Hepatocyte (in vitro differentiated cells): ENCODE measurements around the gene TNIP3. TPM values are rescaled to one million over a fixed set of nuclear protein-coding genes. Genes with fewer than 3 reads are reported as not detected.
A peak's percentile ranks its signal among the peaks of the same experiment; 100 is the strongest.

ENCODE experiments used
- DNase-seq: peaks from one replicate; pipeline ENCODE4 v3.0.0-alpha.2; 2016; ENCODE audit warnings: low spot score
- H2AFZ ChIP-seq: fragments of 200-600 bp; sonication (generic); 2 replicates; pipeline ENCODE4 v1.6.0; 2016; ENCODE audit warnings: antibody characterized with exemption, mild to moderate bottlenecking
- H3K27ac ChIP-seq: fragments of 200-600 bp; sonication (generic); 2 replicates; pipeline ENCODE4 v1.5.1; 2016; ENCODE audit warnings: mild to moderate bottlenecking
- H3K27me3 ChIP-seq: fragments of 200-600 bp; sonication (generic); 2 replicates; pipeline ENCODE4 v1.6.1; 2016
- H3K36me3 ChIP-seq: fragments of 200-600 bp; sonication (generic); replicated peaks from 2 replicates; pipeline ENCODE4 v1.5.1; 2016; ENCODE audit warnings: low read depth; ENCODE audit not compliant: insufficient read depth
- H3K4me1 ChIP-seq: fragments of 200-600 bp; sonication (generic); 2 replicates; pipeline ENCODE4 v1.5.1; 2016; ENCODE audit warnings: mild to moderate bottlenecking, moderate library complexity; ENCODE audit not compliant: insufficient read depth
- H3K4me2 ChIP-seq: fragments of 200-600 bp; sonication (generic); 2 replicates; pipeline ENCODE4 v1.6.0; 2016
- H3K4me3 ChIP-seq: fragments of 200-600 bp; sonication (generic); 2 replicates; pipeline ENCODE4 v1.5.1; 2016; ENCODE audit warnings: mild to moderate bottlenecking
- H3K79me2 ChIP-seq: fragments of 200-600 bp; sonication (generic); 2 replicates; pipeline ENCODE4 v1.6.0; 2017; ENCODE audit warnings: mild to moderate bottlenecking
- H3K9me2 ChIP-seq: fragments of 200-600 bp; sonication (generic); replicated peaks from 2 replicates; pipeline ENCODE4 v1.6.0; 2017; ENCODE audit warnings: mild to moderate bottlenecking; ENCODE audit not compliant: insufficient read depth
- H3K9me3 ChIP-seq: fragments of 200-600 bp; sonication (generic); 2 replicates; pipeline ENCODE4 v1.5.1; 2016; ENCODE audit warnings: low read depth, mild to moderate bottlenecking
- H4K20me1 ChIP-seq: fragments of 200-600 bp; sonication (generic); 2 replicates; pipeline ENCODE4 v1.6.0; 2016; ENCODE audit warnings: mild to moderate bottlenecking; ENCODE audit not compliant: insufficient read depth, poor library complexity, severe bottlenecking
- EZH2 ChIP-seq: fragments of 200-600 bp; sonication (generic); IDR thresholded peaks from 2 replicates; pipeline ENCODE4 v1.6.1; 2016; ENCODE audit warnings: antibody characterized with exemption, mild to moderate bottlenecking, borderline replicate concordance
- EZH2phosphoT487 ChIP-seq: fragments of 200-600 bp; sonication (generic); IDR thresholded peaks from one replicate; pipeline ENCODE4 v1.6.1; 2018; ENCODE audit warnings: antibody characterized with exemption, mild to moderate bottlenecking, low read depth, moderate library complexity; ENCODE audit not compliant: unreplicated experiment, severe bottlenecking
- WGBS: methylation state at CpG from one replicate; pipeline ENCODE4 v1.1.6; 2016; ENCODE audit warnings: low lambda C conversion rate; ENCODE audit errors: missing lambda C conversion rate; 5-methylcytosine and 5-hydroxymethylcytosine counted together
- polyA plus RNA-seq: library from polyadenylated mRNA; unstranded; fragments of >200 nt; fragmentation: Nextera tagmentation; extraction: Ambion mirVana; gene quantifications from 2 replicates; pipeline ENCODE4 v1.2.1, GENCODE V29; 2016
- total RNA-seq: library from RNA; depleted of rRNA; stranded (reverse); fragments of >200 nt; gene quantifications from 2 replicates; pipeline ENCODE4 v1.2.3, GENCODE V29; 2014
- TF ChIP-seq, protein P1 (sequence below): fragments of 200-600 bp; sonication (generic); IDR thresholded peaks from 2 replicates; pipeline ENCODE4 v1.5.1; 2016; ENCODE audit warnings: antibody characterized with exemption, mild to moderate bottlenecking; ENCODE audit not compliant: poor library complexity

Gene TNIP3
- total and polyA plus RNA-seq, 2 experiments from 2014 or later = 0.53 to 0.63 TPM

DNA sequence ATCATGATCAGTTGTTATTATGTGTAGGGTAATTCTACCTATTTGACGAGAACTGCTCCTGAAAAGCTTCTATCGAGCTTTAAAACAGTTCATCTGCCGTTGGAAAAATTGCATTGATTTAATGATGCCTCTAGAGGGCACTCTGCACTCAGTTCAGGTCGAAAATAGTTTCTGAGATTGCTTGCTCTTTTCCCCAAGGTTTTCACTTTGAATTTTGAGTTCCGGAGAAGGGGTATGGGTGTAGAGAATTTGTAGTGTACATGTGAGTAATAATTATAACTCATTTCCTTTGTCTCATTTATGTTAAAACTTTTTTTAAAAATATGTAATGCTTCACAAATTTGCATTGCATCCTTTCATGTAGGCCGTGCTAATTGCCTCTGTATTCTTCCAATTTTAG, 28.4 kb upstream of the TNIP3 start:
- H3K9me2 ChIP-seq = no peaks in the 10 kb centered on the region
- H3K27ac ChIP-seq = no peak overlapping the region
- no peaks in the 10 kb centered on the region for H3K4me1 ChIP-seq
- no peak overlapping the region for H2AFZ ChIP-seq
- DNase-seq = peak; percentile 64
- H3K27me3 ChIP-seq = no peaks in the 10 kb centered on the region
- no peaks in the 10 kb centered on the region for H4K20me1 ChIP-seq
- H3K79me2 ChIP-seq = no peaks in the 10 kb centered on the region
- 30% methylated on average over 6 of the region's 6 CpGs for WGBS
- no peak overlapping the region for H3K4me3 ChIP-seq
- no peaks in the 10 kb centered on the region for H3K9me3 ChIP-seq
- no peak for TF ChIP-seq EZH2phosphoT487
- TF ChIP-seq, protein P1, sequence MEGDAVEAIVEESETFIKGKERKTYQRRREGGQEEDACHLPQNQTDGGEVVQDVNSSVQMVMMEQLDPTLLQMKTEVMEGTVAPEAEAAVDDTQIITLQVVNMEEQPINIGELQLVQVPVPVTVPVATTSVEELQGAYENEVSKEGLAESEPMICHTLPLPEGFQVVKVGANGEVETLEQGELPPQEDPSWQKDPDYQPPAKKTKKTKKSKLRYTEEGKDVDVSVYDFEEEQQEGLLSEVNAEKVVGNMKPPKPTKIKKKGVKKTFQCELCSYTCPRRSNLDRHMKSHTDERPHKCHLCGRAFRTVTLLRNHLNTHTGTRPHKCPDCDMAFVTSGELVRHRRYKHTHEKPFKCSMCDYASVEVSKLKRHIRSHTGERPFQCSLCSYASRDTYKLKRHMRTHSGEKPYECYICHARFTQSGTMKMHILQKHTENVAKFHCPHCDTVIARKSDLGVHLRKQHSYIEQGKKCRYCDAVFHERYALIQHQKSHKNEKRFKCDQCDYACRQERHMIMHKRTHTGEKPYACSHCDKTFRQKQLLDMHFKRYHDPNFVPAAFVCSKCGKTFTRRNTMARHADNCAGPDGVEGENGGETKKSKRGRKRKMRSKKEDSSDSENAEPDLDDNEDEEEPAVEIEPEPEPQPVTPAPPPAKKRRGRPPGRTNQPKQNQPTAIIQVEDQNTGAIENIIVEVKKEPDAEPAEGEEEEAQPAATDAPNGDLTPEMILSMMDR = peak; percentile 85
- TF ChIP-seq EZH2 = no peak
- H3K36me3 ChIP-seq = no peaks in the 10 kb centered on the region
- no peak overlapping the region for H3K4me2 ChIP-seq

DNA sequence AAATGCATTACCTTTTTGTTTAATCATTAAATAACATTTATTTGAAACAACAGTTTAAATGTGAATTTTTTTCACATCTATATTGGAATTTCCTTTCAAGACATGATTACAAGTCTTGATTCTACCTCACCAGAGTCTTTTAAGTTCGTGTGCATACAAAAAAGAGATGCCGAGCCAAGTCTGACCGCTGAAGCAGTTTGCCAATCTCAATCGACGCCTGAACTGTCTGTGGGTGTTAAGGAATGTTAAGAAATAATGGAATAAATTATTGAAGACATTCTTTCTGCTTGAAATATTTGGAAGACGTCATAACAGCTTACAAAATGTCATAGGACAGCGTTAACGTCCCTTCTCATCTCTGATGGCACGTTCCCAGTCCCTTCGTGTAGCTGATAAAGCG, 27.9 kb upstream of the TNIP3 start:
- Histone ChIP-seq H3K9me3 (no peaks in the 10 kb centered on the region), H3K9me2 (no peaks in the 10 kb centered on the region), H3K4me1 (no peaks in the 10 kb centered on the region), H3K4me2 (no peak overlapping the region), H2AFZ (no peak overlapping the region), H3K4me3 (no peak overlapping the region), H3K36me3 (no peaks in the 10 kb centered on the region), H3K27me3 (no peaks in the 10 kb centered on the region), H3K79me2 (no peaks in the 10 kb centered on the region), H4K20me1 (no peaks in the 10 kb centered on the region), H3K27ac (no peak overlapping the region)
- TF ChIP-seq EZH2phosphoT487 (no peak), EZH2 (no peak)
- TF ChIP-seq, protein P1 = no peak
- 81% methylated on average over 11 of the region's 11 CpGs for WGBS
- DNase-seq = no peak

DNA sequence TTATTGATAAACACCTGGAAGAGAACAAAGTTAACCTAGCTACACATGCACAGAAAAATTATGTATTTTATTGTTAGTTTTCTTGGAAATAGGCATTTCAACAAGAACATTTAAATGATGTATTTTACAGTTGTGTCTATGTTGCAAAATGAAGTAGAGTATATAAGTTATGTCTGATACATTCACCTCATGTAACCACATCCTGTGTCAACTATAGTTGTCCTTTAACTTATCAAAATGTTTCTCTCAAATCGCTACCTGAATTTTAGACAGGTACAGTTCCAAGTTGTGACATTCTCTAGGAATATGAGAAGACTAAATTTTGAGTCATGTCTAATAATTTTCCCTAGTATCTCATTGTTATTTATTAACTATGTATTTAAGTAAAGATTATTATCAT, 27.2 kb upstream of the TNIP3 start:
- H3K4me3 ChIP-seq = no peak overlapping the region
- H3K4me1 ChIP-seq = no peaks in the 10 kb centered on the region
- no peak overlapping the region for H3K4me2 ChIP-seq
- no peak for DNase-seq
- WGBS = 91% methylated on average over 1 of the region's 1 CpG
- H3K9me3 ChIP-seq = no peaks in the 10 kb centered on the region
- TF ChIP-seq, protein P1 = no peak
- no peaks in the 10 kb centered on the region for H3K36me3 ChIP-seq
- H2AFZ ChIP-seq = no peak overlapping the region
- no peaks in the 10 kb centered on the region for H4K20me1 ChIP-seq
- no peaks in the 10 kb centered on the region for H3K79me2 ChIP-seq
- no peak overlapping the region for H3K27ac ChIP-seq
- no peaks in the 10 kb centered on the region for H3K9me2 ChIP-seq
- H3K27me3 ChIP-seq = no peaks in the 10 kb centered on the region

DNA sequence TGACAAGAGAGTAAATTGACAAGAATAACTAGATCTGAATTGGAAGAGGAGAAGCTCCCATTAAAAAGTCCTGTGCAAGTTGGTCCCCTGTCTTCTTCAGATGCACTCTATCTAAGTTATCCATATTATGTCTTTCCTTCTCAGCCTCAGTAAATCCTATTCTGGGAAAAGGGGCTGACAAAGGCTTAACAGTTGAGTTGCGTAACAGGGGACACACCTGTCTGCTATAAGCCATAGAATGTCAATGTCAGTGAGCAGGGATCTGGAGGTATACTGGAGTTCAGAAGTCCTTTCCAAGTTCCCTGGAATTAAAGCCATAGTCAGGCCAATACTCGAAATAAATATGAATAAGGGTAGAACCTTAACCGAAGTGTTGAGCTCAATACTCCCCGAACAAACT, 26.3 kb upstream of the TNIP3 start:
- peak; percentile 16 for DNase-seq
- TF ChIP-seq EZH2phosphoT487 (no peak), EZH2 (no peak)
- TF ChIP-seq, protein P1 = no peak
- 93% methylated on average over 4 of the region's 4 CpGs for WGBS
- H3K9me2 ChIP-seq = no peaks in the 10 kb centered on the region
- no peak overlapping the region for H3K27ac ChIP-seq
- H3K9me3 ChIP-seq = no peaks in the 10 kb centered on the region
- no peak overlapping the region for H3K4me2 ChIP-seq
- H3K4me3 ChIP-seq = no peak overlapping the region
- no peaks in the 10 kb centered on the region for H4K20me1 ChIP-seq
- H2AFZ ChIP-seq = no peak overlapping the region
- H3K27me3 ChIP-seq = no peaks in the 10 kb centered on the region
- H3K79me2 ChIP-seq = no peaks in the 10 kb centered on the region
- no peaks in the 10 kb centered on the region for H3K4me1 ChIP-seq
- no peaks in the 10 kb centered on the region for H3K36me3 ChIP-seq
